Loucy (cell line): ENCODE results near the gene PAFAH2.

Experiments used
- EZH2phosphoT487 ChIP-seq: fragments of 200-600 bp; IDR thresholded peaks from 2 replicates; pipeline ENCODE4 v1.6.1; 2018; ENCODE audit warnings: antibody characterized with exemption, mild to moderate bottlenecking, moderate library complexity, borderline replicate concordance
- TF ChIP-seq, protein P1 (sequence below): fragments of 200-600 bp; sonication (generic); conservative IDR thresholded peaks from 2 replicates; pipeline ENCODE4 v1.5.1; 2014; ENCODE audit warnings: mild to moderate bottlenecking, antibody characterized with exemption, low read length

DNA sequence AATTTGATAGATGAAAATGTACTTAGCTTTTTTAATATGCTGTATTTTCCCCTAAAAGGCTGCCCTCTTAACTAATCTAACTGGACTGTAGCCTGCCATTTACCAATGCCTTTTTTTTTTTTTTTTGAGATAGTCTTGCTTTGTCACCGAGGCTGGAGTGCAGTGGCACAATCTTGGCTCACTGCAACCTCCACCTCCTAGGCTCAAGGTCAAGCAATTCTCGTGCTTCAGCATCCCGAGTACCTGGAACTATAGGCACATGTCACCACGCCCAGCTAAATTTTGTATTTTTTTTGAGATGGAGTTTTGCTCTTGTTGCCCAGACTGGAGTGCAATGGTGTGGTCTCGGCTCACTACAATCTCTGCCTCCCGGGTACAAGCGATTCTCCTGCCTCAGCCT lies 18.7 kb downstream of the PAFAH2 start:
- TF ChIP-seq, protein P1, sequence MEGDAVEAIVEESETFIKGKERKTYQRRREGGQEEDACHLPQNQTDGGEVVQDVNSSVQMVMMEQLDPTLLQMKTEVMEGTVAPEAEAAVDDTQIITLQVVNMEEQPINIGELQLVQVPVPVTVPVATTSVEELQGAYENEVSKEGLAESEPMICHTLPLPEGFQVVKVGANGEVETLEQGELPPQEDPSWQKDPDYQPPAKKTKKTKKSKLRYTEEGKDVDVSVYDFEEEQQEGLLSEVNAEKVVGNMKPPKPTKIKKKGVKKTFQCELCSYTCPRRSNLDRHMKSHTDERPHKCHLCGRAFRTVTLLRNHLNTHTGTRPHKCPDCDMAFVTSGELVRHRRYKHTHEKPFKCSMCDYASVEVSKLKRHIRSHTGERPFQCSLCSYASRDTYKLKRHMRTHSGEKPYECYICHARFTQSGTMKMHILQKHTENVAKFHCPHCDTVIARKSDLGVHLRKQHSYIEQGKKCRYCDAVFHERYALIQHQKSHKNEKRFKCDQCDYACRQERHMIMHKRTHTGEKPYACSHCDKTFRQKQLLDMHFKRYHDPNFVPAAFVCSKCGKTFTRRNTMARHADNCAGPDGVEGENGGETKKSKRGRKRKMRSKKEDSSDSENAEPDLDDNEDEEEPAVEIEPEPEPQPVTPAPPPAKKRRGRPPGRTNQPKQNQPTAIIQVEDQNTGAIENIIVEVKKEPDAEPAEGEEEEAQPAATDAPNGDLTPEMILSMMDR: no peak
- TF ChIP-seq EZH2phosphoT487: no peak
